ENCODE measurements around the gene P4HA2.

- TF ChIP-seq, protein P1, sequence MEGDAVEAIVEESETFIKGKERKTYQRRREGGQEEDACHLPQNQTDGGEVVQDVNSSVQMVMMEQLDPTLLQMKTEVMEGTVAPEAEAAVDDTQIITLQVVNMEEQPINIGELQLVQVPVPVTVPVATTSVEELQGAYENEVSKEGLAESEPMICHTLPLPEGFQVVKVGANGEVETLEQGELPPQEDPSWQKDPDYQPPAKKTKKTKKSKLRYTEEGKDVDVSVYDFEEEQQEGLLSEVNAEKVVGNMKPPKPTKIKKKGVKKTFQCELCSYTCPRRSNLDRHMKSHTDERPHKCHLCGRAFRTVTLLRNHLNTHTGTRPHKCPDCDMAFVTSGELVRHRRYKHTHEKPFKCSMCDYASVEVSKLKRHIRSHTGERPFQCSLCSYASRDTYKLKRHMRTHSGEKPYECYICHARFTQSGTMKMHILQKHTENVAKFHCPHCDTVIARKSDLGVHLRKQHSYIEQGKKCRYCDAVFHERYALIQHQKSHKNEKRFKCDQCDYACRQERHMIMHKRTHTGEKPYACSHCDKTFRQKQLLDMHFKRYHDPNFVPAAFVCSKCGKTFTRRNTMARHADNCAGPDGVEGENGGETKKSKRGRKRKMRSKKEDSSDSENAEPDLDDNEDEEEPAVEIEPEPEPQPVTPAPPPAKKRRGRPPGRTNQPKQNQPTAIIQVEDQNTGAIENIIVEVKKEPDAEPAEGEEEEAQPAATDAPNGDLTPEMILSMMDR (IDR thresholded peaks at IDR 0.05), result no peak
- peak; percentile 68 to 72 for TF ChIP-seq POLR2A (IDR thresholded peaks at IDR 0.05)
Measured at GRCh38 chr5:132259069-132259851, 31.6 kb upstream of the P4HA2 start.
